GM12874 (cell line): ENCODE results near the gene OSBPL8.

Source experiments
- CTCF ChIP-seq: IDR thresholded peaks from 2 replicates; pipeline ENCODE4 v1.5.1; 2011; ENCODE audit warnings: low read depth, mild to moderate bottlenecking, control low read depth, low read length, moderate library complexity; ENCODE audit not compliant: insufficient read depth

OSBPL8 gene

GRCh38 chr12:76480796-76481195 is 78.8 kb downstream of the OSBPL8 start:
- no peak for TF ChIP-seq CTCF

- TF ChIP-seq CTCF = no peak
Observed at GRCh38 chr12:76478045-76478444, 81.5 kb downstream of the OSBPL8 start.

- TF ChIP-seq CTCF = no peak
Observed at GRCh38 chr12:76471579-76471978, 88.0 kb downstream of the OSBPL8 start.

- no peak for TF ChIP-seq CTCF
Observed at GRCh38 chr12:76470028-76470939, 89.3 kb downstream of the OSBPL8 start.

GRCh38 chr12:76464631-76465166 is 94.9 kb downstream of the OSBPL8 start:
- TF ChIP-seq CTCF = no peak

- TF ChIP-seq CTCF = no peak
Observed at GRCh38 chr12:76462668-76463224, 96.8 kb downstream of the OSBPL8 start.

GRCh38 chr12:76460807-76461206 is 98.8 kb downstream of the OSBPL8 start:
- no peak for TF ChIP-seq CTCF
